ENCODE data around the gene PAOX. TPM values are rescaled to one million over a fixed set of nuclear protein-coding genes. Genes with fewer than 3 reads are reported as not detected.

Gene PAOX
- total and polyA plus RNA-seq, 2 of the 13 experiments (the other 11 are each of a cell fraction or from before 2014, with no cell fraction given) = 0.49 to 0.77 TPM

- TF ChIP-seq MAZ (IDR thresholded peaks at IDR 0.05; ENCODE audit: borderline replicate concordance, low read depth, low read length) (no peak), MAZ (CRISPR knock-in tag; IDR thresholded peaks at IDR 0.05; ENCODE audit: low read depth) (peak; percentile 62; the same call in 1 of the 2 replicates), ZNF607 (CRISPR knock-in tag; IDR thresholded peaks at IDR 0.05; ENCODE audit: borderline replicate concordance) (0 out of 2 replicates have a peak, but pooled peaks have one; percentile 44), HDAC2 (CRISPR knock-in tag; IDR thresholded peaks at IDR 0.05) (no peak), ZNF724P (CRISPR knock-in tag; IDR thresholded peaks at IDR 0.05; ENCODE audit: borderline replicate concordance) (no peak), ZNF563 (CRISPR knock-in tag; IDR thresholded peaks at IDR 0.05) (no peak), ZNF503 (CRISPR knock-in tag; IDR thresholded peaks at IDR 0.05) (no peak; the same call in 1 of the 2 replicates), PRDM15 (CRISPR knock-in tag; IDR thresholded peaks at IDR 0.05) (no peak), ZNF18 (CRISPR knock-in tag; IDR thresholded peaks at IDR 0.05; ENCODE audit: insufficient replicate concordance) (no peak), KLF16 (CRISPR knock-in tag; IDR thresholded peaks at IDR 0.05) (no peak), ZMAT5 (CRISPR knock-in tag; IDR thresholded peaks at IDR 0.05; ENCODE audit: borderline replicate concordance, low read depth) (no peak), AGO1 (IDR thresholded peaks at IDR 0.05; ENCODE audit: low read depth, low read length, poor library complexity, severe bottlenecking) (peak; percentile 93), TRIM24 (CRISPR knock-in tag; IDR thresholded peaks at IDR 0.05) (no peak), ATF2 (CRISPR knock-in tag; IDR thresholded peaks at IDR 0.05) (no peak), ZNF232 (CRISPR knock-in tag; IDR thresholded peaks at IDR 0.05; ENCODE audit: borderline replicate concordance) (no peak), JUN (CRISPR knock-in tag; IDR thresholded peaks at IDR 0.05) (peak; percentile 67; the same call in 1 of the 2 replicates)
Observed at GRCh38 chr10:133347710-133348517, 31.1 kb upstream of the PAOX start (continued).

Measured in HepG2 (cell line).